HG02763 (cell line): ENCODE data around the gene BUB1B.
"Not testable (repeated sequence)": the region's sequence is repeated elsewhere in the genome, so short reads cannot be mapped to it uniquely, and the experiment has no call there.

Experiments used
- ATAC-seq: cut with Tn5 transposase; IDR thresholded peaks from one replicate; pipeline ENCODE4 v1.9.1; 2021; ENCODE audit warnings: mild to moderate bottlenecking, moderate library complexity; ENCODE audit not compliant: unreplicated experiment

Gene BUB1B

GRCh38 chr15:40136470-40137302 lies 24.2 kb upstream of the BUB1B start:
- no peak for ATAC-seq

GRCh38 chr15:40137303-40138200 lies 23.3 kb upstream of the BUB1B start:
- no peak for ATAC-seq

DNA sequence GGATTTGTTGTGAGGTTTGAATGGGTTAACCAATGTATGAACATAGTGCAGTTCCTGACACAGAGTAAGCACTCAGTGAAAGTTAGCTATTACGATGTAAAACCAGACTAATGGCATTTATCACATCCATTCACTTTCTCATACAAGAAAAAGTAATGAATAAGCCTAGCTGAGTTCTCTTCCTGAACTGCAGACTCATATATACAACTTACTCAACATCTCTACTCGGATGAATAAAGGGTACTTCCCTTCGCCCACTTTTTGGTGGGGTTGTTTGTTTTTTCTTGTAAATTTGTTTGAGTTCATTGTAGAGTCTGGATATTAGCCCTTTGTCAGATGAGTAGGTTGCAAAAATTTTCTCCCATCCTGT lies 22.7 kb upstream of the BUB1B start:
- not testable (repeated sequence) for ATAC-seq

DNA sequence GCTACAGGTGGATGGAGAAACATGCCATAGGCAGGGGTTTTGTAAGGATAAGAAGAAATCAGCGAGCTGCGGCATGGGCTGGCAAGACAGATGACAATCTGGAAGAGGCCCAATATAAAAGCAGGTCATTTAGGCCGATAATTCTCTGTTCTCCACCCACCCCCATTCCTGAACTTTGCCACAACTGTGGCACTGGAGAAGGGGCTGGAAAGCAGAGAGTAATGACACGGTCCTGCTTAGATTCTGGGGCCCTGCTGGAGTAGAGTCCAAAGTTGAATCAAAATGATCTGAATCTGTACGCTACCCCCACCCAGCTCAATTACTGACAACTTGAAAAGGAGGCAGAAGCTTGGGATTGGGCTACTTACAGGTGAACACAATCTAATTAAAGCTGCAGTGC lies 18.4 kb upstream of the BUB1B start:
- no peak for ATAC-seq

DNA sequence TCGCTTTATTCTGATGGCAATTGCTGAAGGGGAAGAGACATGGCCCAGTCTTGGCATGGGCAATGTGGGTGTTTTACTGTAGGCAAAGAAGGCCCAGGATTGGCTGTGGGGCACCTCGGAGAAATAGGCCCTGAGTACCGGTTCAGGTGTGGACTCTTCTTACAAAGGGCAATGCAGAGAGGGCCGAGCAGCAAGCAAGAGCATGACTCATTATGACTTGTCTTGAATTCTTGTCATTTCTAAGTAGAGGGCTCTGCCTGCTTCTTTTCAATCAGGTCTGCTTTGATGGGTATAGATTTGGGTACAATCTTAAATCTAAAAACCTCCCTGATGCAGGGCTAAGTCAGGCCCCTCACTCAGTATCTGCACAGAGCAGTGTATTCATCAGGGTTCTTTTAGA lies 14.8 kb upstream of the BUB1B start:
- ATAC-seq: no peak

GRCh38 chr15:40149339-40149738 lies 11.5 kb upstream of the BUB1B start:
- ATAC-seq: no peak

- no peak for ATAC-seq
Observed at GRCh38 chr15:40150163-40150925, 10.5 kb upstream of the BUB1B start.

GRCh38 chr15:40151499-40151898 lies 9.4 kb upstream of the BUB1B start:
- ATAC-seq: no peak

- no peak for ATAC-seq
Observed at GRCh38 chr15:40151991-40152390, 8.9 kb upstream of the BUB1B start.

DNA sequence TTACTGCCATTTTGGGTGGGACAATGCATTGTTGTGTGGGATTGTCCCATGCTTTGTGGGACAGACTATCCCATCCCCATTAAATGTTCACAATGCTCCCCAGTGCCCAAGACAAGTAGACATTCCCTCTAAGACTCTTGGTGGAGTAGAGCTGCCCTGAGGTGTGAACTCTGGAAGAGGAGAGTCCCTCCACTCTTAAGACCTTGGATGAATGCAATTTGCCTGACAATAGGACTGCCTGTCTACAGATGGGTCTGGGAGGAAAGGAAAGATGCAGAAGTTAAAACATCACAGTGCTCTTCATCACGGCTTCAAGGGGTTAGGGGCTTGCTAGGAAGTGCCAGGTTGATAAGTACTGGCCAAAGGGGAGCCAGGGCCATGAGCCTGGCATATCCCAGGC lies 6.0 kb upstream of the BUB1B start:
- ATAC-seq: not testable (repeated sequence)

DNA sequence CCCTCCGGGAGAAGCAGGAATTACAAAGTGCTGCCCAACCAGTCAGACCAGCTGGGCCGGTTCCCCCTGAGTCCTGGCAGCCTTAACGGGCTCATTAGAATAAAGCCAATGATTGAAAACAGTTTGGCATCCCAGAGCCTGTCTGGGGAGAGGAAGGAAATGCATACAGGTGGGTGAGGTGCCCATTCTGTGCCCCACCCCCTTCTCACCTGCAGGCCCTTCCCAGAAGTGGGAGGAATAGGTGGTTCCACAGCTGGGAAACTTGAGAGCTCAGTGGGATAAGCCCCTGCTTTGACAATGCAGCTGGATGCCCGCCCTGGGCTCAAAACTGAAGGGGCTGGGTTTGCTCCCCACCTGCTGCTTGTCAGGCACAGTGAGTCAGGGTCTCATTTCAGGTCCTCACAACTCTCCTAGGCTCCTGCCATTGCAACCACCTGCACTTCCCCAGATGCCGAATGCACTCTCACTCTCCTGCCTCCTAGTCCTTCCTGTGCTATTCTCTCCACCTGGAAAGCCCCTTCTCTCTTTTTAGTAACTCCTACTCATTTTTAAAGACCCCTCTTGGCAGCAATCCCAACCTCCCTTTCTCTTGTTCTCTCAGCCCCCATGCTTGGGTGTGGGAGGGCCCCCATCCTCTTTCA lies 5.5 kb upstream of the BUB1B start:
- no peak for ATAC-seq

DNA sequence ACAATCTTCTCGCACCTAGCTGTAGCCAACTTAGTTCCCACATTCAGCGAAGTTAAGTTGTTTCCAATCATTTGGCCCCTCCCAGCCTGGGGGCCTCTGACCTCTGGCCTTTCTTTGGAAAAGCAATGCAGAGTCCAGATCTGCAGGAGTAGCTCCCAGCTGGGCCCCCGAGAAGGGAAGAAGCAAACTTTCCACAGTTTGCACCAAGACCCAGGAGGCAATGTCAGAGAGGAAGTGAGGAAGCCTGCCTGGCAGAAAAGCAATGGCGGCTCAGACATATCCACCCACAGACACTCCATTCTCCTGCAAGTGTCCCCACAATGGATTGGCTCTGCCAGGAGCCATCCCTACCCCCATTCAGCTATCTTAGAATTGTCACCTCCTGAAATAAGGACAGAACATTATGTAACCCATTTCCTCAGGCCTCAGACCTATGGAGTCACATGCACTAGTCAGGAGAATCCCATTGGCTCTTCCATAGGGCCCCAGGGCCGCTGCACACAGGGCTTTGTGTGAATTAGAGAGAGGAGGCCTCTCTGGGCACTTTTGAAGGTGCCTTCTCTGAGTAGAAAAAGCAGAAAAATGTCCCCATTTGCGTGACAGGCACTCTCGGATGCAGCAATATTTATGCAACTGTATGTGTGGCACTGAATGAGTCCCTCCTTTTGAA lies 3.0 kb upstream of the BUB1B start:
- ATAC-seq: no peak

DNA sequence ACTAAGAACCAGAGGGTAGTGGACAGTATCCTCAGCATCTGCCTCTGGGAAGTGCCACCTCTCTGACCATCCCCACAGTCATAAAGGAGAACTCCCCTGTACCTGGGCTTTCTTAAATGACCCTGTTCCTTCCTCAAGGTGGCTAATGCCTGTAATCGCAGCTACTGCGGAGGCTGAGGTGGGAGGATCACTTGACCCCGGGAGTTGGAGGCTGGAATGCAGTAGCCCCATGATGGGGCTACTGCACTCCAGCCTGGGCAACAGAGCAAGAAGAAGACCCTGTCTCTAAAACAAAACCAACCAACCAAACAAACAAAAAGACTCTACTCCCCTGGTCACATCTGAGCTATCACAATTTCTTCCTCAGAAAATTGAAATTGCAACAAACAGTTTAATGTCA lies 848 bp upstream of the BUB1B start:
- ATAC-seq: no peak

GRCh38 chr15:40161693-40162391 lies 973 bp downstream of the BUB1B start:
- no peak for ATAC-seq

DNA sequence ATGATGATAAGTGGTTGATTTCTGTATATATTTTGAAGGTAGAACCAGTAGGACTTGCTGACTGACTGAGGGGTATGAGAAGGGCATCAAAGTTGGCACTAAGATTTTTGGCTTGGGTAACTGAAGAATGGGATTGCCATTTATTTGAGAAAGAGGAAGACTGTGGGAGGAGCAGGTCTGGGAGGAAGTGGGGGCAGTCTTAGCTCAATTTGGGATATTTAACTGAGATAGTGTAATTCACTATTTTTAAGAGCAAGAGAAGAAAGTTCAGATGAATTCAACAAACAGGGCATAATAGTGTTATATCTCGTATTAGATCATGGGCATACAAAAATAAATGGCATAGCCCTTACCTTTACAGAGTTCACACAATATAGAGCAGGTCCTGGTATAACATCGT lies 1.7 kb downstream of the BUB1B start:
- ATAC-seq: no peak

GRCh38 chr15:40163657-40164416 lies 3.0 kb downstream of the BUB1B start:
- ATAC-seq: no peak

GRCh38 chr15:40167374-40167773 lies 6.5 kb downstream of the BUB1B start:
- ATAC-seq: not testable (repeated sequence)

GRCh38 chr15:40175160-40175559 lies 14.3 kb downstream of the BUB1B start:
- no peak for ATAC-seq
